Fibroblast of mammary gland (primary cell): ENCODE results near the gene SERTAD2.
A peak's percentile ranks its signal among the peaks of the same experiment; 100 is the strongest.

Experiments used
- DNase-seq: peaks from one replicate; pipeline ENCODE4 v3.0.0-alpha.2; 2010; ENCODE audit warnings: low read depth
- H3K4me3 ChIP-seq: 2 replicates; pipeline ENCODE4 v1.5.1; 2011; ENCODE audit warnings: low read depth, mild to moderate bottlenecking, low read length, moderate library complexity; ENCODE audit not compliant: control insufficient read depth
- TF ChIP-seq, protein P1 (sequence below): conservative IDR thresholded peaks from 2 replicates; pipeline ENCODE4 v1.5.1; 2011; ENCODE audit warnings: low read depth, low read length, inconsistent platforms; ENCODE audit not compliant: control insufficient read depth, insufficient read depth

Gene SERTAD2

DNA sequence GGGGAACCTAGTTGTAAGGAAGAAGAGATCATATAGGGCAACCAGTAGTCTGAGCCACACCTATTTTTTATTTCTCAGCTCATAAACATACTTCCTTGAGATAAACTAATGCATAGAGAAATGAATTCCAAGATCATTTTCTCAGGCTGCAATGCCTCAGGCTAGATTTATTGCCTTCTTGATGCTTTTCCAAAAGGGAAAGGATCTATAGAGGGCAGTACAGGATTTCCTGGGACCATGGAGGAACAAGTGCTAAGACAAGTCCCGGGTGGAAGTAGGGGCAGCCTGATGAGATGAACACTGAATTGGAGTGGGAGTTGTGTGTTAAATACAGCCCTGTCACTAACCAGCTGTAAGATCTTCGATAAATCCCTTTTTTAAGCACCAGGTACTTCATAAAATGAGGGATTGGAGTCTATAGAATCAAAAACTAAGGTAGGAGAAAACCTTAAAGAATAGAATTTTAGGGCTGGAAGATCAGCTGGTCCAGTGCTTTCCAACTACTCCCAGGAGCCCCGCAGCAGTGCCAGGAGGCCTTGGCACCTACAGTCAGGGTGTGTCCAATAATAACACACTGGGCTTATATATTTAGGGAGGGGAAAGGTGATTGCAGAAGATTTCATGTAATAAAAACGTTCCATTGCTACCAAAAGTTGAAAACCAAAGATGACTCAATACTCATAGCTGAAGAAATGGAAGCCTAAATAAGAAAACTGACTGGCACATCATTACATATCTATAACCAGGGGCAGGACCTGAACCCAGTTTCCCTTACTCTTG, 58.1 kb downstream of the SERTAD2 start:
- TF ChIP-seq, protein P1, sequence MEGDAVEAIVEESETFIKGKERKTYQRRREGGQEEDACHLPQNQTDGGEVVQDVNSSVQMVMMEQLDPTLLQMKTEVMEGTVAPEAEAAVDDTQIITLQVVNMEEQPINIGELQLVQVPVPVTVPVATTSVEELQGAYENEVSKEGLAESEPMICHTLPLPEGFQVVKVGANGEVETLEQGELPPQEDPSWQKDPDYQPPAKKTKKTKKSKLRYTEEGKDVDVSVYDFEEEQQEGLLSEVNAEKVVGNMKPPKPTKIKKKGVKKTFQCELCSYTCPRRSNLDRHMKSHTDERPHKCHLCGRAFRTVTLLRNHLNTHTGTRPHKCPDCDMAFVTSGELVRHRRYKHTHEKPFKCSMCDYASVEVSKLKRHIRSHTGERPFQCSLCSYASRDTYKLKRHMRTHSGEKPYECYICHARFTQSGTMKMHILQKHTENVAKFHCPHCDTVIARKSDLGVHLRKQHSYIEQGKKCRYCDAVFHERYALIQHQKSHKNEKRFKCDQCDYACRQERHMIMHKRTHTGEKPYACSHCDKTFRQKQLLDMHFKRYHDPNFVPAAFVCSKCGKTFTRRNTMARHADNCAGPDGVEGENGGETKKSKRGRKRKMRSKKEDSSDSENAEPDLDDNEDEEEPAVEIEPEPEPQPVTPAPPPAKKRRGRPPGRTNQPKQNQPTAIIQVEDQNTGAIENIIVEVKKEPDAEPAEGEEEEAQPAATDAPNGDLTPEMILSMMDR = peak; percentile 42
- H3K4me3 ChIP-seq = no peak overlapping the region
- peak; percentile 53 for DNase-seq

DNA sequence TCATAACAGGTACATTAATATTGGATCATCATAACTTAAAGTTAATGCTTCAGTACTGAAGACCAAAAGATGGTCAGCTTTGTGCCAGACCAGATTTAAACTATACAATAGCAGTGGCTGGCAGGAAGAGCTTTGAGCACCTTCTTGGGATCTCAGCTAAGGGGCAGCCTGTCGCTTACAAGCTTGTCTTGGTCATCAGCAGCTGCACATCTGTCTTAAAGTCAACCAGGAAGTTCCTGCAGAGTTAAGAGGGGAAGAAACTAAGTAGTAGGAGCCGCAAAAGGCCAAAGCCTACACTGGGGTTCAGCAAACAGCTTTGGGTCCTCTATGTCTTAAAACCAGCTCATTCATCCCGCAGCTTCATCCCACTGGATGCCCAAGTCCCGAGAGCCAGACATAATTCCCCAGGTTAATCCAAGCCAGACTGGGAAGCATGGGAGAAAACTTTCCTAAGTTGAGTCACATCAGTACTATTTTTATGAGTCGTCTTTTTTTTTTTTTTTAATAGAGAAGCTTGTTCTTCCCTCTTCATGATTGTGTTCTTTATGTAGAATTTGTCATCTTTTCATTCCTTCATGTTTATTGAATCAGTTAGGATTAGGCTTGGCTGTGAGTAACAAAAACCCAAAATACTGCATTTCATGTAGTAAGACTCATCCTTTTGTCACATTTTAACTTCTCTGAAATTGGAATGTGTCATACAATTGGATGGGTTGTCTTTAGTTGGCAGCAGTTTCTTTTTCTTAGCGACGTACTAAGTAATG, 59.3 kb downstream of the SERTAD2 start:
- DNase-seq = peak; percentile 81
- TF ChIP-seq, protein P1 = no peak
- H3K4me3 ChIP-seq = no peak overlapping the region

DNA sequence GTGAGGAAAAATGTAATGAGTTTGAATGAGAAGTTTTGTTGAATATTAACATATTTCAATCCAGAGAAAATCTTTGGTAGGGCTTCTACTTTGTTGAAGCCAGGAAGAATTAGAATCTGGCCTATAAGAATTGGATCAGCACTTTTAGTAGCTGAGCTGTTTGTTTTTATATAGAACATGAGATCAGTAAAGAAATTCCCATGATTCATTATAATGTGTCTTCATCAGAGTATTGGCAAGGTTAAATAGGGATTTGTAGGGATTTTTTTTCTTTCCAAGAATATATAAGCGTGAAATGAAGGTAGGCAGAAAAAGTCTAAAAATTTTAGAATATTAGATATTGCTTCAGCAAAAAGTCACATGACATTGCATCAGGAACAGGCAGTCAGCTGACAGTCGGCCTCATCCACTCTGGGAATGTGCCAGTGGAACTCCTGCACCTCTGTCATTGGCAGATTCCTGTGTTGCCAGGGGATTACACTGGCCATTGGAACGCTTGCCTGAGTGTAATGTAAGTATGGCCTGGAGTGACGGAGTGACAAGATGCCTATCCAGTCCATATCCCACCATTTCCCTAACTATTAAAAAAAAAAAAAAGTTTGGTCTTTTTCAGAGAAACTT, 60.6 kb downstream of the SERTAD2 start:
- DNase-seq = peak; percentile 47
- TF ChIP-seq, protein P1 = no peak
- no peak overlapping the region for H3K4me3 ChIP-seq

DNA sequence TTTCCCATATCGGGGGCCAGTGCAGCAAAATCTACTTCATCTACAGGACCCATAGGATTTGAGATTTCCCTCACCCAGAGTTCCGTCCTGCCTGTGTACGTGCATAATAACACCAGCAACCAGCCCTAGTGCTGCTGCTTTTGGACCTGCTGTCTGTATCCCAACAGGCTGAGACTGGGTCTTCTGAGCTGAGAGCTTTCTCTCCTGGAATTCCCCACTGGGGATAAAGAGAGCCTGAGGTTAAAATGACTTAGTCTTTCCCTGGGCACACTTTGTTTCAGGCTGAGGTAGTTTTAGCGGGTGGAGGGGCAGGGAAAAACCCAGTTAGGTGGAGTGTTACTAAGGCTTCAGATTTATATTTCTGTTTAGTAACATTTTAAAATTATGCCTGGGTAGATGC, 62.5 kb downstream of the SERTAD2 start:
- H3K4me3 ChIP-seq = no peak overlapping the region
- TF ChIP-seq, protein P1 = no peak
- DNase-seq = no peak

DNA sequence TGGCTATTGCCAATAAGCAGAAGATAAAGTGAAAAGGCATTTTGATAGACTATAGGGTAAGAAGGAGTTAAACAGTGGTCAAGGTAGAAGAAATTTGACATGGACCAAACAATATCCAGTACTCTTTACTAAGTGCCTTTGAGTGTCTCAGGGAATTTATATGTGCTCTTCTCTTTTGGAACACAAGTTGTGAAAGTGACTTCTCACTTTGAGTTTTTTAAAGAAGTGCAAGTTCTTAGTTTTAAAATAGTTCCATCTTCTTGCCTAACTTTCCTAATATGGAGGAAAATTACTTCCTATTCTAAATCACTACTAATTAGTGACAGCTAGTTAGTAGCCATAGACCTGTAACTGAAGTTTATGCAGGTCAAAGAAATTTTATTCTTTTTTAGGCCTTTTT, 66.2 kb downstream of the SERTAD2 start:
- H3K4me3 ChIP-seq = no peak overlapping the region
- no peak for DNase-seq
- TF ChIP-seq, protein P1 = no peak

DNA sequence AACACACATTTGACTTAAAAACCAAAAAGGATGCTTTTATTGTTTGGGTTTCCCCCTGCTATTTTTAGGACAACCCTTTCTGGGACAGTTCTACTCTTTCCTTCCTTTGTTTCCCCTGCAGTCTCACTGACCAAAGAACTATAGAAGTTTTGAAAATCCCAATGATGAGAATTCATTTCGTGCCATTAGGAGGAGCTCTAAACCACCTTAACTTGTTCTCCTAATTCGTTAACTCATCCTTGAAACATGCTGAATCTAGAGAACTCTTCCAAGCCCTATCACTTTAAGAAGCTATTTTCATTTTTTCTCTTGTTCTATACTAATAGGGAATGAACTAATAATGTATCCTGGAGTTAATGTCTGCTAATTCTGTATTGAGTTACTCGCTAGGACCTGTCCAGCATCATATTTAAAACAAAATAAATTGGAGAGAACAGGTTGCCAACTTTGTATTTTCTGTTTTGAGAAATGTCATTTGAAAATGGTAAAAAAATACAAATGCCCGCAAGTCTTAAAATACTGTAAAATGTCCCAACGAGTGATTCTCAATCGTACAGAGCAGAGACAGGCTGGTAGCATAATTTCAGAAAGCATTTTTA, 66.7 kb downstream of the SERTAD2 start:
- TF ChIP-seq, protein P1 = peak; percentile 70
- DNase-seq = peak; percentile 70
- no peak overlapping the region for H3K4me3 ChIP-seq
